DMS114 treated with DMSO at 0.1 percent for 48 hours (cell line): ENCODE results near the gene SAPCD1.
"Not testable (repeated sequence)": the region's sequence is repeated elsewhere in the genome, so short reads cannot be mapped to it uniquely, and the experiment has no call there.

Experiments
- DNase-seq: peaks from one replicate; lab custom pipeline; 2025; ENCODE audit not compliant: unreplicated experiment; lab: John Stamatoyannopoulos, UW

Gene SAPCD1

GRCh38 chr6:31776989-31777666 lies 14.7 kb downstream of the SAPCD1 start, which contains the start of gene VWA7:
TSS of gene VWA7 (minus strand) at chr6:31777328. CDS start at chr6:31776779, 549 bp downstream.
- no peak for DNase-seq

DNA sequence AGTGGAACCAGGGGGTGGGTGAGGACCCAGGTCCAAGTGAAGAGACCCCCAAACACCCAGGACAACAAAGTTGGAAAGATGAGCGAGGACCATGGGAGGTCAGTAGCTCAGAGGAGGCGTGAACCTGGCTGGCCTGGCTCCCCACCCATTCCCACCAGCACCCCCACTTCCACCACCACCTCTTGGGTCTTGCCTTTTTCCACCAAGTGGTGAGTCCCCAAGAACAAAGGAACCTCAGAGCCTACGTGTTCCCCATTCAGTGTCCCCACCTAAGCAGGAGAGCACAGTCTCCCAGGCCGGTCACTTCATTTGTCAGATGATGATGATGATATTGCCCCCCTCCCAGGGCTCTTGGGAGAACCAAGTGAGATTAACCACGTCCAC lies 15.2 kb downstream of the SAPCD1 start:
- no peak for DNase-seq

- no peak for DNase-seq
Observed at GRCh38 chr6:31778193-31778592, 15.7 kb downstream of the SAPCD1 start.

DNA sequence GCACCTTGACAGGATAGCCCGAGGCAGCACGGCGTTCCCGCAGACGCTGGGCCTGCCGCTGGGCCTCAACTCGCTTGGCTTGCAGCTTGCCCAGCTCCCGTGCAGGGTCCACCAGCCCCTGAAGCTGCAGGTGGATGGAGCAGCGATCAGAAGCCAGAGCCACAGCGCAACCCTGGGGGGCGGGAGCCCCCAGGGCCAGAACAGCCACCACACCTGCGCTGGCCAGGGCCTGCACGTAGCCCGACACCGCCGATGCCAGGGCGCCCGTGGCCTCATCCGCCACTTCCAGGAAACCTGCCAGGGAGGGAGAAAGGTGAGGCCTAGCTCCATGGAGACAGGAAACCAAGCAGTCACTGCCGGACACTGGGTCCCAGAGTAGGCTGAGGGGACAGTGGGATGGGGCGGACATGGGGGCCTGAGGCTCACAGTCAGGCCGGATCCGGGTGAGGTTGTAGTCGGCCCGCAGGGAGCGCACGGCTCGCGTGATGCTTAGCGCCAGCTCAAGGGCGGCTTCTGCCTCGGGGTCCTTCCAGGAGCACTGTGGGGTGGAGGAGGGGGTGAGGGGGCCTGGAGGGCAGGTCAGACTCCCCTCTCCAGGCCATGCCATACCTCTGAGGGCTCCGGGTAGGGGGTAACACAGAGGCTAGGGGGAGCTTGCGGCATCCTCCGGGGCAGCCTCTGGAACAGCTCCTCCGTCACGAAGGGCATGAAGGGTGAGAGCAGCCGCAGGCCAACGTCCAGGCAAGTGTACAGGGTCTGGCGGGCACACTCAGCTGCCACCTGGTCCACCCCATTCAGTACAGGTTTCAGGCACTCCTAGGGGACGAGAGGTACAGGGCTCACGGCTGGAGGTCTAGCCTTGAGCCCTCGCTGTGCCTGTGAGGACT lies 16.8 kb downstream of the SAPCD1 start:
- DNase-seq: no peak

DNA sequence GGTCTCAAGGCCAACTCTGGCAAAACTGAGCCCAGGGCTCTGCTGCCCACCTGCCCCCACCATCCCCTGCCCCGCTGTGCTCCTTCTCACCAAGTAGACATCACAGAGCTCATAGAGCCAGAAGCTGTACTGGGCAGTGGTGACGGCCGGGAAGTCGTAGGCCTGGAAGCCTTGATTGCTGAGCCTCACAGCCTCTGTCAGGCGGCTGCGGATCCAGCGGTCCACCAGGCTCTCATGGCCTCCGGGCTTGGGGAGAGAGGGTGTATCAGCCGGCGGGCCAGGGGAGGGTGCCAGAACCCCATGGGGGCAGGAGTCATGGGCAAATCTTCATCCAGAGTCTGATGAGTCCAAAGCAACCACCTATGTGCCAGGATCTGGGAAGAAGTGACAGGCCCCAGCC lies 17.5 kb downstream of the SAPCD1 start:
- no peak for DNase-seq

DNA sequence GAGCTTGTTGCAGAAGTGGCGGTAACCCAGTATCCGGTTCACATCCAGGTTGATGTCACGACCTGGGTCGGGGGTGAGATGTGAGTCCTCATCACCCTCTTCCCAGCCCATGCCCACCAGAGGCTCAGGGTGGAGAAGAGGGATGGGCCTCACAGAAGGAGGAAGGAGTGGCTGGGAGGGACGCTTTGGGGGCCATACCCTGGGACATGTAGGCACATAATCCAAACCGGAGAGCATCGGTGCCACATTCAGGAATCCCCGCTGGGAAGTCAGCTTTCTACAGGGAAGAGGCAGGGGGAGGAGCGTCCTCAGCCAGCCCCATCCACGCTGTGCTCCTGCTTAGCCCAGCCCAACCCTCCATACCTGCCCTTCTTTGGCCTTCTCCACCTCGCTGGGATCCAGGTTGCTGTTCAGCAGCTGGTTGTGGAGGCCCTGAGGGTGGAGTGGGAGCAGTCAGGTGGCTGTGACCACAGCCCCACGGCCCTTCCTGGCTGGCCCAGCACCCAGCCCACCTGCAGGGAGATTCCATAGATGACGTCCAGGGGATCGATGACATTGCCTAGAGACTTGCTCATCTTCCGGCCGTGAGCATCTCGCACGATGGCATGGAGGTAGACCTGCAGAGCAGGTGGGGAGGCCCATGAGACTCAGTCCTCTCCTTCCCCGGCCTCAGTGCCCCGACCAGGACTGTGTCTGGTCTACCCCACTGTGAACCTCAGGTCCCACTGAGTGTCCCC lies 18.2 kb downstream of the SAPCD1 start:
- DNase-seq: no peak

- no peak for DNase-seq
Observed at GRCh38 chr6:31781244-31782125, 19.0 kb downstream of the SAPCD1 start.

DNA sequence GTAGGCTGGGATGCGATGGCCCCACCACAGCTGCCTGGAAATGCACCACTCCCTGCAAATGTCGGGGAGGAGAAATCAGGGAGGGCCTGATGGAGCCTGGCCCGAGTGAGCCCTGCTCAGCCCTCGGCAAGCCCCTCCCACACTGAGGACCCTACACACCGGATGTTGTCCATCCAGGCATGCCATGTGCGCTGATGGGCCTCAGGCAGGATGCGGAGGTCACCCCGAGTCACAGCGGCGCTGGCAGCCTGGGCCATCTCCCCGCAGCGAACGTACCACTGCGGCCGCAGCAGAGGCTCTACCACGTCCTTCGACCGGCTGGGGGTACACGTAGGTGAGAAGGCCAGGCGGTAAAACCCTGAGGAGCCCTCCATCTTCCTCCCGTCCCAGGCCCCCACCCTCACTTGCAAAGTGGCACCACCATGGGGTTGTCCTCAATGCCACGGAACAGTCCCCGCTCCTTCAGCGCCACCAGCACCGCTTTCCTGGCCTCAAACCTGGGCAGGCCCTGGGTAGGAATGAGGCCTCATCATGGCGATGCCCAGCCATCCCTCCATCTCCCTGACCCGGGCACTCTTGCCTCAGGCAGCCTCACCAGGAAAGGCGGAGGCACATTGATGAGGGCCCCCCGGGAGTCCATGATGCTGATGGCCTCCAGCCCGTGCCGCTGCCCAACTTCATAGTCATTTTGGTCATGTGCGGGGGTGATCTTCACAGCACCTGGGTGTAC lies 19.8 kb downstream of the SAPCD1 start:
- no peak for DNase-seq

DNA sequence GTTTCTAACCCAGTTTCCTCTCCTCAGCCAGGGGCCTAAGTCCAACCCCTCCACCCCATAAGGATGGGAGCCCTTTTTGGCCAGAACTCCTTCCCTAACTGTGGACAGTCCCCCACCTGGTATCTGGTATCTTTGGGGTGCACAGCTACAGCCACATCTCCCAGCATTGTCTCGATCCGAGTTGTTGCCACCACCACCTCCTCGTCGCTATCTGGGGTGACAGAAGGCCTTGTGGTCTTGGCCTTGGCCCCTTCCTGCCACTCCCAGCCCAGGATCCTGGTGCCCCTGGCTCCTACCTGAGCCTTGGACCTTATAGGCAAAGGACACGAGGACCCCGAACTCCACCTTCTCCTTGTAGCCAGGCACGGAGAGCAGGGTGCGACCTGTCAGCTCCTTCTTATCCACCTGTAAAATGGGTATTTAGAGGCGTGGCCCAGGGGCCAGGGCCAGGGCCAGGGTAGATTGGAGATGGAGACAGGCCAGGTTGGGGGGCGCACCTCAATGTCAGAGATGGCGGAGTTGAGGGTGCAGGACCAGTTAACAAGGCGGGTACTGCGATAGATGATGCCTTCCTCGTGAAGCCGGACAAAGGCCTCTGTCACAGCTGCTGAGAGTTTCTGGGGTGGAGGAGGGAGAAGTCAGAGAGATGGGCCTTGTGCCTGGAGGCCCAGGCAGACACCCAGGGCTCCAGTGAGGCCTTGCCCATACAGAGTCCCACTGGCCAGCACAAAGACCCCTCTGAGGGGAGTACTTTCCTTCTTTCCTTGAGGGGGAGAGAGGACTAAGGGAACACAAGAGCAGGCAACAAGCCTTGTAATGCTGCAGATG lies 21.9 kb downstream of the SAPCD1 start:
- no peak for DNase-seq

- DNase-seq: no peak
Observed at GRCh38 chr6:31785475-31785874, 23.0 kb downstream of the SAPCD1 start.

- peak; percentile 87 for DNase-seq
Observed at GRCh38 chr6:31791324-31792089, 29.1 kb downstream of the SAPCD1 start.

DNA sequence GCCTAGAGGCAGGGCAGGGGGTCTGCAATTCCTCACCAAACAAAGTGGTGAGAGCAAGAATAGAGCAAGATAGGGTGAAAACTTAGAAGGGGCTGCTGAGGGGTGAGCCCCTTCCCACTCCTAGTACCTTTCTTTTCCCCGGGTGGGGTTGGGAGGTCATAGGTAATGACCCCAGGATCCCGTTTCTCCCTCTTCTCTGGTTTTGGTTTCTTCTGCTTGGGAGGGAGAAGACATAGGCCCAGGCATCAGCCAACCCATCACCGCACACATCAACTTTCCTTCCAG lies 29.6 kb downstream of the SAPCD1 start:
- no peak for DNase-seq

GRCh38 chr6:31792761-31793171 lies 30.3 kb downstream of the SAPCD1 start:
- no peak for DNase-seq

DNA sequence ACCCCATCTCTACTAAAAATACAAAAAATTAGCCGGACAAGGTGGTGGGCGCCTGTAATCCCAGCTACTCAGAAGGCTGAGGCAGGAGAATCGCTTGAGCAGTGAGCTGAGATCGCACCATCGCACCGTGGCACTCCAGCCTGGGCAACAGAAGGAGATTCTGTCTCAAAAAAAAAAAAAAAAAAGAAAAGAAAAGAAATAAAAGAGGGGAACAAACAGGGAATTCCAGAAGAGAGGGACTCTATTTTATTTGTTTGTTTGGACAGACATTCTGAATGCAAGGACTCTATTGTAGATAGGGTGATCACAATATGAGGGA lies 31.4 kb downstream of the SAPCD1 start:
- not testable (repeated sequence) for DNase-seq

GRCh38 chr6:31794294-31794865 lies 31.9 kb downstream of the SAPCD1 start:
- no peak for DNase-seq

DNA sequence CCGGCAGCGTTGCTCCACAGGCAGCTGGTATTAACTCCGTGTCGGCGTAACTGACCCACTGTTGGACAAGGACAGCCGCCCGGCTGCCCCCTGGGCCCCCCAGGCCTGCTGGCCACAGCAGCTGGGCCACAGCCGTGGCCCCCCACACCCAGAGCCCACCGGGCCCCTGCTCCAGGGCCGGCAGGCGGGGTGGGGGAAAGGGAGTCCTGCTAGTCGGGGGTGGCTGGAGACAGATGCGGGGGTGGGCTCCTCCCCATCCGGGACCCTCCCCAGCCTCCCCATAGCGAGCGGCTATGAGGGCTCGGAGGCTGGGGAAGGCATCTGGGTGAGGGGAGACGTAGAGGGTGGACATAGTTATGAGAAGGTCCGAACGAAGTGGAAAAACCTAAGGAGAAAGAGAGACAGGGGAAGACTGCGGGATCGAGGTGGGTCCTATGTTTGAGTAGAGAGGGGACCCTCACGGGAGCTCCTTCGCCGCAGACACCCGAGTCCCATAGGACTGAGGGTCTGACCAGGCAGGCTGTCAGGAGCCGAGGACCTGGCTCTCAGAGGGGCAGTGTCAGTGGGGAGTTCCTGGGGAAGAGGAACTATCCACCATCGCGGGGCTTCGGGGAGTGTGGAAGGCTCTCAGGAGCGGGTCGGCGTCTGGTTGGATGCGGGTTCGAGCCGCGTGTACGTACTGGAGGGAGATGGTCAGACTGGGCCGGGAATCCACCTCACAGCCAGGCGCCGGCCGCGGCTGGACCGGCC lies 32.6 kb downstream of the SAPCD1 start:
- DNase-seq: peak; percentile 71

DNA sequence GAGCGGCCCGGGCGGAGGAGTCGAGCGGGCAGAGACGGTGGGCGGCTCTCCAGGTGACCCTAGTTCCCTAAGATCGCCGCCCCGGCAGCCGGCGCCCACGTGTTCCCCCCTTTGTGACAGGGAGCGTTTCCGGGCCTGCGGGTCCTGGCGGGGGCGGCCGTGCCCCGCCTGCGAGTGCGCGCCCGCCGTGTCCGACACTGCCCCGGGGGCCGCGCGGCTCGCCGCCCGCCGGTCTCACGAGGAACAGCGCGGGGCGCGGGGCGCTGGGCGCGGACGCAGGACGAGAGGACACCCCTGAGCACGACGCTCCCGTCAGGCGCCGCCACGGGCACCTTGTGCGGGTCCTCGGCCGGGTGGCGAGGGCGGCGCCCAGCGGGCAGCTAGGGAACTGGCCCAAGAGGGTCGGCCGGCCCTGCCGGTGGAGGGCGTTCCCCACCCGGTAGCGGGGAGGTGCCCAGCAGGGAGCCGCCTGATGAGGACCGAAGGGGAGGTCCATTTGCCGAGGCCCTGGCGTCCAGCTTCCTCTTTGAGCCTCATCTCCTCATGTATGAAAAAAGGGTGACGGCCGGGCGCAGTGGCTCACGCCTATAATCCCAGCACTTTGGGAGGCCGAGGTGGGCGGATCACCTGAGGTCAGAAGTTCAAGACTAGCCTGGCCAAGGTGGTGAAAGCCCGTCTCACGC lies 33.3 kb downstream of the SAPCD1 start, which contains the start of gene VARS1:
TSS of gene VARS1 (minus strand) at position 137 of the 683 bp plus-strand sequence. CDS start 535 bp downstream, outside the sequence.
- peak; percentile 83 for DNase-seq
